Choroid plexus epithelial cell (primary cell): ENCODE results near the gene USP21.
A peak's percentile ranks its signal among the peaks of the same experiment; 100 is the strongest.

Experiments used
- DNase-seq: peaks from one replicate; pipeline ENCODE4 v3.0.0-alpha.2; 2010; ENCODE audit warnings: low read depth
- H3K4me3 ChIP-seq: 2 replicates; pipeline ENCODE4 v1.5.1; 2011; ENCODE audit warnings: low read depth, mild to moderate bottlenecking, control low read depth, low read length, moderate library complexity
- TF ChIP-seq, protein P1 (sequence below): conservative IDR thresholded peaks from 2 replicates; pipeline ENCODE4 v1.5.1; 2011; ENCODE audit warnings: low read depth, mild to moderate bottlenecking, control low read depth, inconsistent platforms, low read length, moderate library complexity

The USP21 gene

DNA sequence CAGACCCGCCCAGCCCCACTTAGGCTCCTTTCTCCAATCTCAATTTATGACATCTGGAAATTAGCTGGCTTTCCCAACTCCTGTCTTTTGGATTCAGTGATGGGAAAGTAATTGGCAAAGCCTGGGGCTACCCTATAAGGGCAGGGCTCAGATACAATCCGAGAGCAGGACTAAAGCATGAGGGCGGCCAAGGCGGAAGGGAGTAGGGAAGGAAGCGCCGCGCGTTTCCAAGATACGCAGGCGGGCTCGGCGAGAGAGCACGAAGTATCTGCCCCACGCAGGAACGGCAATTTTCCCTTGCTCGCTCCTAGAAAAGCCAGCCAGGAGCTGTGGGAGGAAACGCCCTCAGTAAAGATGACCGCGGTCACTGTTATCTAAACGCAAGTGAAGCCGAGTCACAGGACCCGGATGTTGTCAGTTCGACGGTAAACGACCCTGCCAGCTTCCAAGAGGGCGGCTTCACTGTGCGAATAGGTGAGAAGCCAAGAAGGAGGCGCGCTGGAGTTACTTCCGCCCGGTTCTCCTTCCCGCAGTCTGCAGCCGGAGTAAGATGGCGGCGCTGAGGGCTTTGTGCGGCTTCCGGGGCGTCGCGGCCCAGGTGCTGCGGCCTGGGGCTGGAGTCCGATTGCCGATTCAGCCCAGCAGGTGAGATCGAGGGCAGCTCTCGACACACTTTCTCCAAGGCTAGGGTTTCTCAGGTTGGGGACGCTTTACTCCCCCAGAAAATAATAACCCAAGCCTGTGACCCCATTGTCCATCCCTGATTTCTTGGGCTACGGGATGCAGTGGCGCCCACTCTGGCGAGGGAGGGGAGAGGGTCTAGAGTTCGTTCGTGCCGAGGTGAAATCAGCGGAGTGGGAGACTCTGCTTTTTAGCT is 42.8 kb downstream of the USP21 start, which contains the start of gene NDUFS2:
Gene NDUFS2 (plus strand): TSS at position 532 of the 877 bp plus-strand sequence. CDS start 19 bp downstream, at position 551.
- peak within 1 kb of the TSS; percentile 92 for H3K4me3 ChIP-seq
- TF ChIP-seq, protein P1, sequence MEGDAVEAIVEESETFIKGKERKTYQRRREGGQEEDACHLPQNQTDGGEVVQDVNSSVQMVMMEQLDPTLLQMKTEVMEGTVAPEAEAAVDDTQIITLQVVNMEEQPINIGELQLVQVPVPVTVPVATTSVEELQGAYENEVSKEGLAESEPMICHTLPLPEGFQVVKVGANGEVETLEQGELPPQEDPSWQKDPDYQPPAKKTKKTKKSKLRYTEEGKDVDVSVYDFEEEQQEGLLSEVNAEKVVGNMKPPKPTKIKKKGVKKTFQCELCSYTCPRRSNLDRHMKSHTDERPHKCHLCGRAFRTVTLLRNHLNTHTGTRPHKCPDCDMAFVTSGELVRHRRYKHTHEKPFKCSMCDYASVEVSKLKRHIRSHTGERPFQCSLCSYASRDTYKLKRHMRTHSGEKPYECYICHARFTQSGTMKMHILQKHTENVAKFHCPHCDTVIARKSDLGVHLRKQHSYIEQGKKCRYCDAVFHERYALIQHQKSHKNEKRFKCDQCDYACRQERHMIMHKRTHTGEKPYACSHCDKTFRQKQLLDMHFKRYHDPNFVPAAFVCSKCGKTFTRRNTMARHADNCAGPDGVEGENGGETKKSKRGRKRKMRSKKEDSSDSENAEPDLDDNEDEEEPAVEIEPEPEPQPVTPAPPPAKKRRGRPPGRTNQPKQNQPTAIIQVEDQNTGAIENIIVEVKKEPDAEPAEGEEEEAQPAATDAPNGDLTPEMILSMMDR, result peak; percentile 38
- DNase-seq, result peak; percentile 100

DNA sequence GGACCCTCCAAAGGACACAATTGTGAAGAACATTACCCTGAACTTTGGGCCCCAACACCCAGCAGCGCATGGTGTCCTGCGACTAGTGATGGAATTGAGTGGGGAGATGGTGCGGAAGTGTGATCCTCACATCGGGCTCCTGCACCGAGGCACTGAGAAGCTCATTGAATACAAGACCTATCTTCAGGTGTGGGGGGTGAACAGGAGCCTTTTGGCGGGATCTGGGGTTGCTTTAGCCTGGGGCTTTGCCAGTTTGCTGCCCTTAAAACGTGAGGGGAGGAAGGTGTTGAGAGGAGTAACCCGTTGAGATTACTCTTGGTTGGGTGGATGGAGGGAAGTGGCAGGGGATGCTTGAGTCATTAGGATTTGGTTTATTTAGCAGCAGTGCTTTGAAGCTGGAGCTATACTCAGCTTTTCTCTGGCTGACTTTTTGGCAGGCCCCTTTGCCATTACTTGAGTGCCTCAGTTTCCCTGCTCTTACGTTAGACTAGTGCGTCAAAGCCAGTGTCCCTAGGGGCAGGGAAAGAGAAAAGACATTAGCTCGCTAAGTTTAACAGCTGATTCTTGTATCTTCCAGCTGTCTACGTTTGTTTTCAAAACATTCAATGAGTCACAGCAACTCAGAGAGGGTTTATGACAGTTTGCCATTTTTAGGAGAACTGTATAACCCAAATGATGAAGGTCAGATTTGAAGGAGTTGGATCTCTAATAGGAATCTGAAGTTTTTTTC is 47.3 kb downstream of the USP21 start:
- DNase-seq, result peak; percentile 75
- no peak overlapping the region for H3K4me3 ChIP-seq
- TF ChIP-seq, protein P1, result no peak

DNA sequence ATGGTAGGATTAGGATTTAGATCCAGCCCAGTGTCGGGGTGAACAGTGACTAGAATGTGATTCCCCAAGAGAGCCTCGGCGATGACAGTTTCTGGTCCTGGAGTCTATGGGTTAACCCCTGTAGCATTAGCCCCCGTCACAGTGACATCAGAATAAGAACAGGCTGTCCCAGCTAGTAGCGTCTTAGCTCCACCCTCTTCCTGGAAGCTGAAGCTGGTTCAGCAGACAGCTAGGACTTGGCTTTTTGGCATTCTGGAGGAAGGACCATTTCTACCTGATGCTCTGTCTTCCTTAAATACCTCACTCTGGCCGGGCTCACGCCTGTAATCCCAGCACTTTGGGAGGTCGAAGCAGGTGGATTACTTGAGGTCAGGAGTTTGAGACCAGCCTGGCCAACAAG is 47.9 kb downstream of the USP21 start:
- TF ChIP-seq, protein P1, result no peak
- no peak overlapping the region for H3K4me3 ChIP-seq
- peak; percentile 96 for DNase-seq

DNA sequence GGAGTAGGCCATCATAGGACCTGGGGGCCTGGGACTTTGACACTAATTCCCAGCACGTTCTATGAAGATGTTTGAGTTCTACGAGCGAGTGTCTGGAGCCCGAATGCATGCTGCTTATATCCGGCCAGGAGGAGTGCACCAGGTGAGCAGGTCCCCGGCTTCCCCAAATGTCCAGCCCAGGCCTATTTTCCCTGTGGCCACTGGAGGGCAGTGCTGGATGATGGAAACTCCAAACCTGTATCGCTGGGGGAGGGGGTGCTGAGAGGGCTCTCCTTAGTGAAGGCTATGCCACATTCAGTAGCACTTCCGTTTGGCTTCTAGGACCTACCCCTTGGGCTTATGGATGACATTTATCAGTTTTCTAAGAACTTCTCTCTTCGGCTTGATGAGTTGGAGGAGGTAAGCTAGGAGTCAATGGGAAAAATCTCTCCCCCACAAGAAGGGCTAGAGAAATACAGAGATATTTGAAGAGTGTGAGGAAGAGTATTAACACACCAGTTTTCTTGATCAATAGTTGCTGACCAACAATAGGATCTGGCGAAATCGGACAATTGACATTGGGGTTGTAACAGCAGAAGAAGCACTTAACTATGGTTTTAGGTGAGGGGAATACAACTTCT is 50.6 kb downstream of the USP21 start:
- TF ChIP-seq, protein P1, result peak; percentile 98
- H3K4me3 ChIP-seq, result no peak overlapping the region
- DNase-seq, result peak; percentile 84

DNA sequence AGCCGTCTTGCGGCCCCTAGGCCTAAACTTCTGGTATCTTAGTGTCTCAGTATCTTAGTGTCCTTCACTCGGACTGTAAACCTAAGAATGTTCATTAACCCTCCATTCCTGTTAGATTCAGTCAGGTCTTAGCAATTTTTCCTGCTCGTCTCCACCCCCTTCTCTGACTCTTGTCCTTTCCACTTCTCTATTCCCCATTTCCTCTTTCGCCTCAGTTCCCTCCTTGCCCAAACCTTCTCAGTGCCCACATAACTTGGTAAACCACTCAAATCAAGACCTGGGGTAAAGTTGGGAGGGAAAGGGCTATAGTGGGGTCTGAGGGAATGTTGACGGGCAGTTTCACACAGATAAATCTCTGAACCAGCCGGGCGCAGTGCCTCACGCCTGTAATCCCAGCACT is 55.1 kb downstream of the USP21 start:
- no peak overlapping the region for H3K4me3 ChIP-seq
- TF ChIP-seq, protein P1, result no peak
- DNase-seq, result no peak

DNA sequence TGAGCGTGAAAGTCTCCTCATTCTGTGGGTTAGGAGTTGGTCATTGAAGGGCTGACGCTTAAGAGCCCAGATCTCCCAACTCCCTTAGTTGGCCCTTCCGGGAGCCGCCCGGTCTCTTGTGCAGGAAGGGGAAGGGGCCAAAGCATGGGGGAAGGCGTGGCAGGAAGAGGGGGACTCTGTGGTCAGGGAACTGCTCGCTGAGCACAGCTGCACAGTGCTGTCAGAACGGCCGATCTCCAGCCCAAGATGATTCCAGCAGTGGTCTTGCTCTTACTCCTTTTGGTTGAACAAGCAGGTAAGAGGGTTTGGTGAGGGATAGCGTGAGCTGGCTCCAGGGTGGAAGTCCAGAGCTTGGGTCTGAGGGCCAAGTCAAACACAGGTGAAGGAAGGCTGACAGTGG is 55.8 kb downstream of the USP21 start, which contains the start of gene FCER1G:
Gene FCER1G (plus strand): TSS at position 220 of the 400 bp plus-strand sequence. CDS start 27 bp downstream, at position 247.
- TF ChIP-seq, protein P1, result no peak
- no peak within 1 kb of the TSS for H3K4me3 ChIP-seq
- DNase-seq, result no peak
